Breast epithelium (tissue), 4 donors: Measurements from ENCODE around the gene PEAK1. TPM values are rescaled to one million over a fixed set of nuclear protein-coding genes. Genes with fewer than 3 reads are reported as not detected.

ENCODE experiments used
- DNase-seq, 2 donors: peaks; one replicate each; pipeline ENCODE4 v3.0.0-alpha.2; 2019; ENCODE audit warnings: low spot score in 2 of 2
- H3K27ac ChIP-seq, 2 donors: fragments of 200-600 bp; sonication (generic) in 1 of 2; one replicate each; pipeline ENCODE4 v1.5.1; 2016 to 2019; ENCODE audit warnings: mild to moderate bottlenecking in 1 of 2
- H3K27me3 ChIP-seq, 2 donors: fragments of 200-600 bp; sonication (generic) in 1 of 2; one replicate each; pipeline versions ENCODE4 v1.5.1 to v1.6.0; 2017 to 2019; ENCODE audit warnings: control low read depth in 1 of 2, mild to moderate bottlenecking in 1 of 2
- H3K36me3 ChIP-seq: fragments of 200-600 bp; one replicate; pipeline ENCODE4 v1.5.1; 2019
- H3K4me1 ChIP-seq, 2 donors: fragments of 200-600 bp; sonication (generic); one replicate each; pipeline ENCODE4 v1.5.1; 2016 to 2019; ENCODE audit warnings: control low read depth in 1 of 2
- H3K4me3 ChIP-seq, 3 donors: fragments of 200-600 bp; sonication (generic); 1 replicate in 2 of 3; 2 replicates in 1 of 3; pipeline ENCODE4 v1.5.1; 2016 to 2019; ENCODE audit warnings: mild to moderate bottlenecking in 3 of 3, moderate library complexity in 2 of 3
- H3K9me3 ChIP-seq, 2 donors: fragments of 200-600 bp; sonication (generic) in 1 of 2; one replicate each; pipeline ENCODE4 v1.5.1; 2016 to 2019; ENCODE audit warnings: control low read depth in 1 of 2
- CTCF ChIP-seq, 3 donors: fragments of 450-650 bp; IDR thresholded peaks; one replicate each; pipeline ENCODE4 v1.5.1; 2016 to 2017; ENCODE audit warnings: antibody characterized with exemption in 3 of 3, mild to moderate bottlenecking in 3 of 3, moderate library complexity in 3 of 3
- POLR2A ChIP-seq: fragments of 450-650 bp; IDR thresholded peaks from one replicate; pipeline ENCODE4 v1.6.1; 2016; ENCODE audit warnings: antibody characterized with exemption, mild to moderate bottlenecking, moderate library complexity
- POLR2AphosphoS5 ChIP-seq, 3 donors: sonication (generic); formaldehyde crosslinking; IDR thresholded peaks; one replicate each; pipeline ENCODE4 v1.6.1; 2017; ENCODE audit warnings: antibody characterized with exemption in 3 of 3
- intact Hi-C: fragments of 100-400 bp; cut with DNase I; formaldehyde crosslinking; loops from one replicate; pipeline ENCODE4 v1.15.1; 2023; ENCODE audit warnings: low total_unique reads
- total RNA-seq, 3 donors: library from RNA; depleted of rRNA; stranded (reverse); fragments of >200 nt; gene quantifications; one replicate each; pipeline ENCODE4 v1.1.0, GENCODE V29; 2016

The PEAK1 gene
- total RNA-seq, 3 donors from 2014 or later, result 48.5 to 99.5 (median 55.2) TPM

- H3K36me3 ChIP-seq, result no peaks in the 10 kb centered on the region
- no peak for TF ChIP-seq POLR2AphosphoS5 (IDR thresholded peaks at IDR 0.05)
- no peak for TF ChIP-seq CTCF (IDR thresholded peaks at IDR 0.05)
- TF ChIP-seq POLR2A, result no peak
- DNase-seq, result no peak
- no peak overlapping the region for H3K27ac ChIP-seq
- no peaks in the 10 kb centered on the region for H3K4me1 ChIP-seq
- peaks cover 0 to 1% of the 10 kb centered on the region in 2 donors for H3K9me3 ChIP-seq
- no peaks in the 10 kb centered on the region for H3K27me3 ChIP-seq
- intact Hi-C loops, result no loop called here
- H3K4me3 ChIP-seq, result no peak overlapping the region
Measured at GRCh38 chr15:77346245-77347036, 73.5 kb downstream of the PEAK1 start.

- intact Hi-C loops, result loop anchor here (5.0 kb wide), 1 partner anchor 356 kb away; no protein-coding TSS in a partner anchor
- no peaks in the 10 kb centered on the region for H3K27me3 ChIP-seq
- peaks cover 0 to 4% of the 10 kb centered on the region in 2 donors for H3K9me3 ChIP-seq
- H3K36me3 ChIP-seq, result no peaks in the 10 kb centered on the region
- no peak overlapping the region for H3K27ac ChIP-seq
- no peak overlapping the region for H3K4me3 ChIP-seq
- TF ChIP-seq POLR2AphosphoS5 (IDR thresholded peaks at IDR 0.05) (no peak), POLR2A (no peak), CTCF (IDR thresholded peaks at IDR 0.05) (no peak)
- DNase-seq, result no peak
- no peaks in the 10 kb centered on the region for H3K4me1 ChIP-seq
Measured at GRCh38 chr15:77342807-77343206, 77.1 kb downstream of the PEAK1 start.

GRCh38 chr15:77340245-77340644 lies 79.7 kb downstream of the PEAK1 start:
- Histone ChIP-seq H3K36me3 (no peaks in the 10 kb centered on the region), H3K4me3 (no peak overlapping the region), H3K27me3 (no peaks in the 10 kb centered on the region), H3K27ac (no peak overlapping the region), H3K9me3 (peaks cover 0 to 4% of the 10 kb centered on the region in 2 donors), H3K4me1 (no peaks in the 10 kb centered on the region)
- intact Hi-C loops, result loop anchor here (5.0 kb wide), 1 partner anchor 353 kb away; no protein-coding TSS in a partner anchor
- no peak for DNase-seq
- no peak for TF ChIP-seq CTCF (IDR thresholded peaks at IDR 0.05)

- Histone ChIP-seq H3K9me3 (no peaks in the 10 kb centered on the region), H3K36me3 (no peaks in the 10 kb centered on the region), H3K27ac (no peak overlapping the region), H3K27me3 (no peaks in the 10 kb centered on the region), H3K4me1 (no peaks in the 10 kb centered on the region), H3K4me3 (no peak overlapping the region)
- TF ChIP-seq POLR2AphosphoS5 (IDR thresholded peaks at IDR 0.05) (no peak), CTCF (IDR thresholded peaks at IDR 0.05) (no peak), POLR2A (no peak)
- intact Hi-C loops, result no loop called here
- DNase-seq, result no peak
Measured at GRCh38 chr15:77336006-77336405, 83.9 kb downstream of the PEAK1 start.

GRCh38 chr15:77335298-77335697 lies 84.6 kb downstream of the PEAK1 start:
- H3K27me3 ChIP-seq, result no peaks in the 10 kb centered on the region
- no peak overlapping the region for H3K27ac ChIP-seq
- no peaks in the 10 kb centered on the region for H3K4me1 ChIP-seq
- no peak overlapping the region for H3K4me3 ChIP-seq
- no peak for TF ChIP-seq POLR2A
- TF ChIP-seq POLR2AphosphoS5 (IDR thresholded peaks at IDR 0.05), result no peak
- TF ChIP-seq CTCF (IDR thresholded peaks at IDR 0.05), result no peak
- H3K9me3 ChIP-seq, result no peaks in the 10 kb centered on the region
- H3K36me3 ChIP-seq, result no peaks in the 10 kb centered on the region
- intact Hi-C loops, result no loop called here
- DNase-seq, result no peak
